Activated naive CD8-positive, alpha-beta T cell treated with anti-CD3 and anti-CD28 coated beads for 36 hours (primary cell): ENCODE data around the gene KDF1. TPM values are rescaled to one million over a fixed set of nuclear protein-coding genes. Genes with fewer than 3 reads are reported as not detected.

Experiments
- DNase-seq: peaks from one replicate; pipeline ENCODE4 v3.0.0; 2021
- H3K27ac Mint-ChIP-seq: one replicate; pipeline ENCODE4 v1.8.0; 2022; ENCODE audit warnings: mild to moderate bottlenecking, moderate library complexity, mixed read lengths
- H3K27me3 Mint-ChIP-seq: one replicate; pipeline ENCODE4 v1.8.0; 2022; ENCODE audit warnings: mild to moderate bottlenecking, mixed read lengths
- H3K36me3 Mint-ChIP-seq: one replicate; pipeline ENCODE4 v1.8.0; 2021; ENCODE audit warnings: mild to moderate bottlenecking, mixed read lengths
- H3K4me1 Mint-ChIP-seq: one replicate; pipeline ENCODE4 v1.8.0; 2021; ENCODE audit warnings: mixed read lengths
- H3K4me3 Mint-ChIP-seq: one replicate; pipeline ENCODE4 v1.8.0; 2022; ENCODE audit warnings: mild to moderate bottlenecking, moderate library complexity, mixed read lengths
- H3K9me3 Mint-ChIP-seq: one replicate; pipeline ENCODE4 v1.8.0; 2022; ENCODE audit warnings: mixed read lengths
- total RNA-seq, 2 experiments: library from RNA; stranded (reverse); gene quantifications; one replicate each; pipeline ENCODE4 v1.2.3, GENCODE V29; 2021

The KDF1 gene
- total RNA-seq, 2 experiments from 2014 or later = 0.47 to 0.60 TPM

DNA sequence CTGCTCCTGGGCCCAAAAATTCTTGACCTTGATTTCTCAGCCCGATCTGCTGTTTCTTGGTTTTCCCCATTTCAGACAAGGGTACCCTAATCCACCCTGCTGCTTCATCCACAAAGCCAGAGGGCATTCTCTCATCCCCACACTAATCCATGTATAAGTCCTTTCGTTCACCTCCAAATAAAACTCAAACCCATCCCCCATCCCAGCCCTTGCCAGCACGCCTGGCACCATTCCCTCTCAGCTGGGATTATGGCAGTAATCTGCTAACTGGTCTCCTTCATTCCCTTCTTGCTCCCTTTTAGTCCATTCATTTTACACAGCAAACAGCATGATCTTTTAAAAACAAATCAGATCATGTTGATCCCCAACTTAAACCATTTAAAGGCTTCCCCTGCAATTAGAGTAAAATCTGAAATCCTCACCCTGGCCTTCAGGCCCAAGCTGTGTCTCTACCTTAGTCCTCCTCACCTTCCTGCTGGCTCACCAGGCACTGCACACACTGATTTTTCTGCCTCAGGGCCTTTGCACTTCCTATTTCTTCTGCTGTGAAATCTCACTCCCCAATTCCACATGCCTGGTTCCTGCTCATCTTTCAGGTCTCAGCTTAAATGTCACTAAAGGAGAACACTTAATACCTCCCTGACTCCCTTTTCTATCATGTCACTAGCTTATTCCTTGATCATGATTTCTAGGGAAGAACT lies 21.0 kb upstream of the KDF1 start:
- Mint-ChIP-seq H3K36me3 (no peaks in the 10 kb centered on the region), H3K9me3 (no peaks in the 10 kb centered on the region), H3K4me3 (no peak overlapping the region), H3K27ac (no peak overlapping the region), H3K4me1 (no peaks in the 10 kb centered on the region), H3K27me3 (peaks cover 22% of the 10 kb centered on the region)
- DNase-seq = no peak

DNA sequence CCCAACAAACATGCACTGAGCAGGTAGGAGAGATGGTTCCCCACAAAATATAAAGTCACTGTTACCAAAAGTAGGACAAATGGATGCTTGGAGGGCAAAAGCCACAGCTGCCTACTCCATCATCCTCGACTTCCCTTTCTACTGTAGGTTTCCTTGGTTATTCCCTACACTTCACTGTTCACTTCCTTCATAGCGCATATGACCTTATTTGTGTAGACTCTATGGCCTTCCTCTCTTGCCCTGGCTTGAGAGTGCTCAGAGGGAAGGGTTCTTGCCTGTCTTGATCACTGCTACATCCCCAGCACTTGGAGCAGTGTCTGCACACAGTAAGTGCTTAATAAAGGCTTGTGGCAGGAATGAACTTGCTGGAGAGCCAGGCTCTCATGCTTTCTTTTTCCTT lies 18.6 kb upstream of the KDF1 start:
- Mint-ChIP-seq H3K9me3 (no peaks in the 10 kb centered on the region), H3K27ac (no peak overlapping the region), H3K27me3 (peaks cover 12% of the 10 kb centered on the region), H3K4me3 (no peak overlapping the region), H3K36me3 (no peaks in the 10 kb centered on the region), H3K4me1 (no peaks in the 10 kb centered on the region)
- no peak for DNase-seq

DNA sequence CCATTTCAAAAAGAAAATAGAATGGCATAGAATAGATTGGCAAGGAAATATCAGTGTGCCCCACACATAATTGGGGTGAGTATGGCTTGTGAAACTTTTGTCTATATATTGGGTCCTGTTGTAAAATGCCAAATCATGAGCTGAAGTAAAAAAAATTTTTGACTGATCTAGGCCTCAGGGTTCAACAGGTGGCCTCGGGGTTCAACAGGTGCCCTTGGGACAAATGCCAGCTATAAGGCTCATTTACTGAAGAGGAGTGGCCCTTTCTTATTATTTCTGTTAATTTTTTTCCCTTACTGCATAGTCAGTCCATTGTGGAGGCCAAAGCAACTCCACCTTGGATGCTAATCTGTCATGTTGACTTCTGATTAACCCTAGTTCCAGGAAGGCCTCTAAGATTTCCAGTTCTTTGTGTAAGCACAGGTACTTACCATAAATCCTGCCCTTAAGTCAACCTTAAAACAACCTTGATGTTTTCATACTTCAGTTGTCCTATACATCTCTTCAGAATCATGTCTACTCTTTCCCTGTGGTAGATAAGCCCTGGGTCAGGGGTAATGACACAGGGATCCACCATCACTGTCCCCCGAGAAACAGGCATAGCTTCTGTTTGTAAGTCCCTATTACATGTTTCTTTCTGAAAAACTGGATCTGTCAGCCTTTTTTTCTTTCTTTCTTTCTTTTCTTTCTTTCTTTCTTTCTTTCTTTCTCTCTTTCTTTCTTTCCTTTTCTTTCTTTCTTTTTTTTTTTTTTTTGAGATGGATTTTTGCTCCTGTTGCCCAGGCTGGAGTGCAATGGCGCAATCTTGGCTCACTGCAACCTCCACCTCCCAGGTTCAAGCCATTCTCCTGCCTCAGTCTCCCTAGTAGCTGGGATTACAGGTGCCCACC lies 16.6 kb upstream of the KDF1 start:
- no peak overlapping the region for H3K4me3 Mint-ChIP-seq
- no peaks in the 10 kb centered on the region for H3K36me3 Mint-ChIP-seq
- no peaks in the 10 kb centered on the region for H3K4me1 Mint-ChIP-seq
- H3K9me3 Mint-ChIP-seq = no peaks in the 10 kb centered on the region
- no peak for DNase-seq
- H3K27me3 Mint-ChIP-seq = peaks cover 3% of the 10 kb centered on the region
- H3K27ac Mint-ChIP-seq = no peak overlapping the region

- Mint-ChIP-seq H3K27me3 (no peaks in the 10 kb centered on the region), H3K9me3 (no peaks in the 10 kb centered on the region), H3K4me3 (no peak overlapping the region), H3K4me1 (no peaks in the 10 kb centered on the region), H3K36me3 (no peaks in the 10 kb centered on the region), H3K27ac (no peak overlapping the region)
- no peak for DNase-seq
These were observed 12.6 kb upstream of the KDF1 start for GRCh38 chr1:26972821-26973220.

GRCh38 chr1:26972390-26972789 lies 12.1 kb upstream of the KDF1 start:
- Mint-ChIP-seq H3K27ac (no peak overlapping the region), H3K27me3 (no peaks in the 10 kb centered on the region), H3K36me3 (no peaks in the 10 kb centered on the region), H3K4me1 (no peaks in the 10 kb centered on the region), H3K4me3 (no peak overlapping the region), H3K9me3 (no peaks in the 10 kb centered on the region)
- DNase-seq = no peak

DNA sequence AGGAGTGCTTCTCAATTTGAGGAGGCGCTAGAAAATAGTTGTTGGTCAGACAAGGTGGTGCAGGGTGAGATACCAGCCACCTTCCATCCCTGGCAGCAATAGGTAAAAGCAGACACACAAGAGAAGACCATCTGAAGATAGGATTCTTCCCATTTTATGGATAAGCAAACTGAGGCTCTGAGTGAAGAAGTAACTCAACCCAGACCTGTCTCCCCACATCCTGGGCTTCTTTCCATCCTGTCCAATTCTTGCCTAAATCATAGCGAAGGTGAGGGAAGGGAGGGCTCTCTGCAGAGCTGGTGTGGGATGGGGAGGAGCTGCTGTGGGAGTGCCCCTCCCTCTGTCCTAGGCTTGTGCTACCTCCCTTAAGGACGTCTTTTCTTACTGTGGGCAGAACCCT lies 11.3 kb upstream of the KDF1 start:
- Mint-ChIP-seq H3K4me3 (no peak overlapping the region), H3K36me3 (no peaks in the 10 kb centered on the region), H3K27ac (no peak overlapping the region), H3K4me1 (no peaks in the 10 kb centered on the region), H3K9me3 (no peaks in the 10 kb centered on the region), H3K27me3 (peaks cover 5% of the 10 kb centered on the region)
- no peak for DNase-seq

DNA sequence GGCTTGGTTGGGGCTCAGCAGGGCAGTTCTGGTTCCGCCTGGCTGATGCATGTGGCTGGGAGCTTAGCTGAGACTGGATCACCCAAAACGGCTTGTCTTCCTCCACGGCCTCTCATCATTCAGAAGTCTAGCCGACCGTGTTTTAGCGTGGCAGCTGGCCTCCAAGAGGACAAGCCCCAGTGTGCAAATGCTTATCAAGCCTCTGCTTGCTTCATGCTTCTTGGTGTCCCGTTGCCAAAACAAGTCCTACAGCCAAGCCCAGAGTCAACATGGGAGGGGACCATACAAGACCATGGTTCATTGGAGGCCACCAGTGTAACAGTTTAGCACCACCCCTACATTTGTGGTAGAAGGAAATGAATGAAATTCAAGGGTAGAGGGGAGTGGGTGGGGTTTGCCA lies 10.5 kb upstream of the KDF1 start:
- DNase-seq = no peak
- no peaks in the 10 kb centered on the region for H3K4me1 Mint-ChIP-seq
- no peaks in the 10 kb centered on the region for H3K36me3 Mint-ChIP-seq
- no peaks in the 10 kb centered on the region for H3K9me3 Mint-ChIP-seq
- H3K27me3 Mint-ChIP-seq = peaks cover 12% of the 10 kb centered on the region
- no peak overlapping the region for H3K27ac Mint-ChIP-seq
- H3K4me3 Mint-ChIP-seq = no peak overlapping the region

DNA sequence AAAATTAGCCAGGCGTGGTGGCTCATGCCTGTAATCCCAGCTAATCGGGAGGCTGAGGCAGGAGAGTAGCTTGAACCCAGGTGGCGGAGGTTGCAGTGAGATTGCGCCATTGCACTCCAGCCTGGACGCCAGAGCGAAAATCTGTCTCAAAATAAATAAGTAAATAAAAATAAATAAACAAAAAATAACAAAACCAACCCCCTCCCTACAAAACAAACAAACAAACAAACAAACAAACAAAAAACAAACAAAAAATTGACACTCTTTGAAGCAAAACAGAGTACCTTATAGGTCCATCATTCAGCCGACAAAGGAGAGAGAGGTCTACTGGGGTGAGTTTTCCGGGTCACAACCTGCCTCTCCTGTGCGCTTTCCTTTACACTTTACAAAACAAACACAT lies 5.4 kb upstream of the KDF1 start:
- peaks cover 43% of the 10 kb centered on the region for H3K27me3 Mint-ChIP-seq
- H3K4me1 Mint-ChIP-seq = no peaks in the 10 kb centered on the region
- no peak for DNase-seq
- no peaks in the 10 kb centered on the region for H3K36me3 Mint-ChIP-seq
- no peaks in the 10 kb centered on the region for H3K9me3 Mint-ChIP-seq
- no peak overlapping the region for H3K4me3 Mint-ChIP-seq
- no peak overlapping the region for H3K27ac Mint-ChIP-seq

GRCh38 chr1:26965213-26965612 lies 4.9 kb upstream of the KDF1 start:
- Mint-ChIP-seq H3K27ac (no peak overlapping the region), H3K9me3 (no peaks in the 10 kb centered on the region), H3K4me3 (no peak overlapping the region), H3K36me3 (no peaks in the 10 kb centered on the region), H3K27me3 (peaks cover 46% of the 10 kb centered on the region), H3K4me1 (no peaks in the 10 kb centered on the region)
- DNase-seq = no peak

- peaks cover 47% of the 10 kb centered on the region for H3K27me3 Mint-ChIP-seq
- no peak for DNase-seq
- no peak overlapping the region for H3K27ac Mint-ChIP-seq
- H3K36me3 Mint-ChIP-seq = no peaks in the 10 kb centered on the region
- H3K4me3 Mint-ChIP-seq = no peak overlapping the region
- H3K9me3 Mint-ChIP-seq = no peaks in the 10 kb centered on the region
- peaks cover 4% of the 10 kb centered on the region for H3K4me1 Mint-ChIP-seq
These were observed 1.6 kb upstream of the KDF1 start for GRCh38 chr1:26961826-26962225.

DNA sequence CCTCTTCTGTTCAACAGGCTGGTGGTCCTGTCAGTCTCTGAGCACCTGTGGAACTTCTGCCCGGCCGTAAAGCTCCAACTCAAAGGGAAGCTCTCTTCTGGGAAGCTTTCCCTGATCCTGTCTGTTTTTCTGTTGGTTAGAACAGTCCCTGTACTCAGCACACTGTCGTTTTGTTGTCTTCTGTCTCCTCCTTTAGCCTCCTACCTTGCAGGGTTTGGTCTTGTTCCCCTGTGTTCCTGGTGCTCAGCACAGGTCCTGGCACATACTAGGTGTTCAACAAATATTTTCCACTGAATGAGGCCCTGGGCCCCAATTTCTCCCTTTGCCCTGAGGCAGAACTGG lies 328 bp upstream of the KDF1 start:
- H3K27me3 Mint-ChIP-seq = peaks cover 36% of the 10 kb centered on the region
- H3K4me3 Mint-ChIP-seq = peak overlapping the region; percentile 56
- H3K9me3 Mint-ChIP-seq = peaks cover 1% of the 10 kb centered on the region

GRCh38 chr1:26959270-26959669 lies 998 bp downstream of the KDF1 start:
- Mint-ChIP-seq H3K9me3 (peaks cover 1% of the 10 kb centered on the region), H3K27me3 (peaks cover 28% of the 10 kb centered on the region), H3K4me1 (peaks cover 4% of the 10 kb centered on the region), H3K36me3 (peaks cover 3% of the 10 kb centered on the region), H3K27ac (no peak overlapping the region), H3K4me3 (peak overlapping the region; percentile 66)
- DNase-seq = no peak

More for the DNA sequence above, 328 bp upstream of the KDF1 start:
- H3K4me1 Mint-ChIP-seq = peaks cover 4% of the 10 kb centered on the region
- peaks cover 3% of the 10 kb centered on the region for H3K36me3 Mint-ChIP-seq
- H3K27ac Mint-ChIP-seq = no peak overlapping the region
- no peak for DNase-seq

GRCh38 chr1:26957306-26957705 lies 3.0 kb downstream of the KDF1 start:
- Mint-ChIP-seq H3K27me3 (peaks cover 19% of the 10 kb centered on the region), H3K36me3 (peaks cover 3% of the 10 kb centered on the region), H3K27ac (no peak overlapping the region), H3K4me1 (peaks cover 4% of the 10 kb centered on the region), H3K4me3 (no peak overlapping the region), H3K9me3 (peaks cover 1% of the 10 kb centered on the region)
- no peak for DNase-seq

GRCh38 chr1:26956321-26956720 lies 3.9 kb downstream of the KDF1 start:
- no peak for DNase-seq
- Mint-ChIP-seq H3K9me3 (peaks cover 1% of the 10 kb centered on the region), H3K4me3 (no peak overlapping the region), H3K4me1 (peaks cover 4% of the 10 kb centered on the region), H3K36me3 (peaks cover 3% of the 10 kb centered on the region), H3K27ac (no peak overlapping the region), H3K27me3 (peaks cover 13% of the 10 kb centered on the region)

GRCh38 chr1:26953374-26953773 lies 6.9 kb downstream of the KDF1 start:
- Mint-ChIP-seq H3K4me1 (no peaks in the 10 kb centered on the region), H3K36me3 (peaks cover 3% of the 10 kb centered on the region), H3K4me3 (no peak overlapping the region), H3K27ac (no peak overlapping the region), H3K27me3 (no peaks in the 10 kb centered on the region), H3K9me3 (peaks cover 1% of the 10 kb centered on the region)
- DNase-seq = no peak
